Right ventricle myocardium inferior (tissue), 1 donor: ENCODE results near the gene MGLL. TPM values are rescaled to one million over a fixed set of nuclear protein-coding genes. Genes with fewer than 3 reads are reported as not detected.

ENCODE experiments used
- ATAC-seq: fragments of 200-7000 bp; cut with Tn5 transposase; one replicate; pipeline ENCODE4 v1.9.1; 2020; ENCODE audit warnings: mild to moderate bottlenecking, moderate library complexity
- DNase-seq: peaks from one replicate; pipeline ENCODE4 v3.0.0; 2021; ENCODE audit errors: missing footprints
- intact Hi-C: fragments of 100-400 bp; cut with DNase I; formaldehyde crosslinking; loops from one replicate; pipeline ENCODE4 v1.11.0; 2022
- total RNA-seq: library from RNA; stranded (reverse); fragmentation: NEBNext Ultra II Directional; extraction: Animal tissue kit (Norgen Biotek cat#: 25700); gene quantifications from one replicate; pipeline ENCODE4 v1.2.1, GENCODE V29; 2021
- donor health status: DM: no; HTN: yes; CAD: no; lungs with severe emphysema.

Gene MGLL
- total RNA-seq, 1 donor from 2014 or later = 74.1 TPM

- intact Hi-C loops = loop anchor here (5.0 kb wide), 1 partner anchor 37 kb away; the partner anchor contains the start of gene MGLL
- ATAC-seq = no peak
- no peak for DNase-seq
Observed at GRCh38 chr3:127784865-127785710, 37.2 kb downstream of the MGLL start.

GRCh38 chr3:127784283-127784682 lies 38.0 kb downstream of the MGLL start:
- intact Hi-C loops = no loop called here
- DNase-seq (peak; percentile 9), ATAC-seq (no peak)

GRCh38 chr3:127783642-127784160 lies 38.6 kb downstream of the MGLL start:
- intact Hi-C loops = no loop called here
- no peak for DNase-seq

GRCh38 chr3:127783166-127783565 lies 39.1 kb downstream of the MGLL start:
- intact Hi-C loops = no loop called here
- DNase-seq (peak; percentile 67), ATAC-seq (no peak)

More at GRCh38 chr3:127783642-127784160, 38.6 kb downstream of the MGLL start:
- no peak for ATAC-seq

- ATAC-seq = peak; percentile 59
Observed at GRCh38 chr3:127781411-127782001, 40.8 kb downstream of the MGLL start.

GRCh38 chr3:127780536-127781400 lies 41.5 kb downstream of the MGLL start:
- DNase-seq (no peak), ATAC-seq (no peak)
- intact Hi-C loops = no loop called here

More at GRCh38 chr3:127781411-127782001, 40.8 kb downstream of the MGLL start:
- DNase-seq = no peak
- intact Hi-C loops = no loop called here

- no peak for DNase-seq
- intact Hi-C loops = no loop called here
- no peak for ATAC-seq
Observed at GRCh38 chr3:127779747-127780146, 42.6 kb downstream of the MGLL start.

- DNase-seq = no peak
- intact Hi-C loops = no loop called here
Observed at GRCh38 chr3:127777921-127778656, 44.2 kb downstream of the MGLL start.

GRCh38 chr3:127777332-127777731 lies 45.0 kb downstream of the MGLL start:
- intact Hi-C loops = no loop called here
- ATAC-seq (no peak), DNase-seq (no peak)

More at GRCh38 chr3:127777921-127778656, 44.2 kb downstream of the MGLL start:
- ATAC-seq = no peak

GRCh38 chr3:127776347-127776746 lies 46.0 kb downstream of the MGLL start:
- intact Hi-C loops = no loop called here
- ATAC-seq (no peak), DNase-seq (no peak)

- intact Hi-C loops = no loop called here
- ATAC-seq (peak; percentile 54), DNase-seq (no peak)
Observed at GRCh38 chr3:127775398-127776109, 46.8 kb downstream of the MGLL start.

- intact Hi-C loops = no loop called here
- DNase-seq (no peak), ATAC-seq (no peak)
Observed at GRCh38 chr3:127774647-127775046, 47.7 kb downstream of the MGLL start.

GRCh38 chr3:127773752-127774395 lies 48.4 kb downstream of the MGLL start:
- DNase-seq (no peak), ATAC-seq (no peak)
- intact Hi-C loops = no loop called here

- peak; percentile 15 for ATAC-seq
- DNase-seq = peak; percentile 62
- intact Hi-C loops = no loop called here
Observed at GRCh38 chr3:127772827-127773751, 49.2 kb downstream of the MGLL start.

GRCh38 chr3:127772273-127772672 lies 50.0 kb downstream of the MGLL start:
- ATAC-seq (no peak), DNase-seq (no peak)

GRCh38 chr3:127771746-127772145 lies 50.6 kb downstream of the MGLL start:
- intact Hi-C loops = no loop called here
- ATAC-seq = no peak

More at GRCh38 chr3:127772273-127772672, 50.0 kb downstream of the MGLL start:
- intact Hi-C loops = no loop called here

More at GRCh38 chr3:127771746-127772145, 50.6 kb downstream of the MGLL start:
- no peak for DNase-seq
